T follicular helper cell (primary cell): ENCODE results near the gene CXXC4.

Experiments
- DNase-seq: peaks from one replicate; pipeline ENCODE4 v3.0.0-alpha.2; 2020; ENCODE audit warnings: low read depth

CXXC4 gene

DNA sequence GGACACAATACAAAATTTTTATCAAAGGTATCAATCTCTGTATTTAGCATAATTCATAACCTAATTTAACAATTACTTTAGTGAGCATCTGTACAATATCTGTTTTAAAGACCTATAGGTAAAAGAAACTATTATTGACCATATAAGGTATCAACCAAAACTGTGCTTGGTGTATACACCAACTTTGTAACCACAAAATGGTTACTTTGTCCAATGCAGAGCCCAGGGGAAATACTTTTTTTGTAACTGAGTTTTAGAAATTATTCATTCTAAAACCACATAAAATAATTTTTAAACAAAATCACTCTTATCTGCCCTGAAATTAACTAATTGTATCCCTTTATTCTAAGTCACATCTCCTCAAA, 5.0 kb downstream of the CXXC4 start:
- DNase-seq = no peak

DNA sequence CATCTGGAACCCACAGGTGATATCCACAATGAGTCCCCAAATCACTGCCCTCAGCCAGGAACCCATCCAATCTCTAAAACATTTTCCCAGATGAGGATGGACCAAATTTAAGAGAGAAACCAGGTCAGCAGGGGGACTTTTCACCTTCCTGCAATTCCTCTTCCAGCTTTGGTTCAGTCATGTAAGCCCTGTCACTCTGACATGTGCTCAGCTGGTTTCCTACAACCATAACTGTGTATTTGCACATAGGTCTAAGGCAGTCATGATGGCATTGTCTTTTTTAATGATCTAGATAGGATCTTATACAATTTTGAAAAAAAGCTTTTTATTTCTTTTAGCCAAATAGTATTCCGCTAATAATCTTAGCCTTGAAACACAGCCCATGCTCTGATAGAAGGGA, 6.5 kb downstream of the CXXC4 start:
- DNase-seq = no peak

DNA sequence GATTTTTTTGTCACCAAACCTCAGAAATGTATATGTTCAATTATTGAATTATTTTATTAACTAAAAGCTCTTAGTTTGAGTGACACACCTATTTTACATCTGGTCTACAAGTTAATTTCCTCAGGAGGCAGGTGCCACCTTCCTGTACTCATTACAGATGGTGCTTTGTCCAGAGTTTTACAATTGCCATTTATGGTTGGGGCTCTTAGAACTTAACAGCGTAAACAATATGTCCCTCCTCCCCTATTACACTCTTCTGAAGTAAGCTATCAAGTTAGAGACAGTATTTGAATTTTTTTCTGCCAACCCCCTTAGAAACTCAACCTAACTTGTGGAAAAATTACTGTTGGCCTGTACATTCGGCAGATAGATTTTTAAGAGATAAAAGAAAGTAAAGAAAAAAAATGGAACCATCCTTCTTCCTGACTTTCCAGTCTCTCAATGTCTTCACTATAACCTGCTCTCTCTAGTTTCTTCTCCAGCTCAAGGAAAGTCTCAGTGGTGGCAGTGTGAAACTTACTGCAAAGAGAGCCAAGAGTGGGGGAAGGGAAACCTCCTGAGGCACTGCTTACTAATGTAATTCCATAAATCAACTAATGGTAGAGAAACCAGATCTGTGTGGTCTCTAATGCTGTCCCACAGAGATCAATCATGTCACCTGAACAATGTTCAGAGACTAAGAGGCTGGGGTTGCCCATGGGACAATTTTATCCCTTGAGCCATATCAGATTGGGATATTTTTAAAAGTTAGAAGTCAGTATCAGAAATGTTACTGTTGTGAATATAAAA, 7.8 kb downstream of the CXXC4 start:
- DNase-seq = no peak

DNA sequence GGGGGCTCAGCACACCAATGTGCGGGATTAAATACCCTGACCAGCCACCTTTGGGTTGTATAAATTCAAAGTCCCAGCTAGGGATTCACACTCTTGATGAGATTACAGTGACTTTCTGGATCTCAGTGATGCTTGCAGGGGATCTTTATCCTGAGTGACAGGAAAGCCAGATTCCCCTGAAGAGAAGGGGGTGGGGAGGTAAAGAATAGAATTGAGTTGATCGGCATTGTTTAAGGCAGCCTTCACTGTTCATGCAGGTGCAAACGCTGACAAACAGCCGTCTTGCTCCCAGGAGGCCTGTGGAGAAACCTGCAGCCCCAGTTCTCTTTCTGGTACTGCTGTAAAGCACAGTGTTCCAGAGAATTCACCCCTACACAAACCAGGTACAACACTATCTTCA, 19.0 kb downstream of the CXXC4 start:
- DNase-seq = no peak

DNA sequence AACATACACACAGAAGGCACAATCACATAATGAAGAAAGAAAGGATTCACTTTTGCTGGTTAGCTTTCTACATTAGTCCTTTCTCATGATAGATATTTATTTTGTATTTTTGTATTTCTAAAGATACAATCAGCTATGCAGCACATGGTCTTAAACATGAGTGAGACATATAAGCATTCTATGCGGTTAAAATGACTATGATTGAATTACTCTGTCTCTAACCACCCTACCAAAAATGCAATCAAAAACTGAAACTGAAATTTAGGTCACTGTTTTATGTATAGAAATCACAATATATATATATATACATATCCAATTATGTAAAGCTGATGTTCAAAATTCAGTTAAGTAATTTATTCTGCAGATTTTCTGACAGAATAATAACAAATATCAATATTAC, 21.9 kb downstream of the CXXC4 start:
- DNase-seq = no peak

DNA sequence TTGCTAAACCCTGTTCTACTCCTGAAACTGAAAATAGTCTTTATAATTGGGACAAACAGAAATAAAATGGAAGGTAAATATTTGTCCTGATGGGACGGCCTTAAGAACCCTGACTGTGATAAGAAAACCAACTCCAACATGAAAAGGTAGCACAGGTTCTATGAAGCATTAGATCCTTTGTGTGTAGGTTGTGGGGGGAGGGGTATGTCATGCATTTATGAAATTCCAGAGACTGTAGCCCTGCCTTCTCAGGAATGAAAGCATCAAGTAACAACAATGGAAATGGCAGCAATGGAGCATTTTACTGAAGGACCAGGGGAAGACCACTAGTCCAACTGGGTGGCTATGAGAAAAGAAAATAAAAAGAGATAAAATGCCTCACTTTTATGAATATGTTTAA, 23.9 kb downstream of the CXXC4 start:
- no peak for DNase-seq

DNA sequence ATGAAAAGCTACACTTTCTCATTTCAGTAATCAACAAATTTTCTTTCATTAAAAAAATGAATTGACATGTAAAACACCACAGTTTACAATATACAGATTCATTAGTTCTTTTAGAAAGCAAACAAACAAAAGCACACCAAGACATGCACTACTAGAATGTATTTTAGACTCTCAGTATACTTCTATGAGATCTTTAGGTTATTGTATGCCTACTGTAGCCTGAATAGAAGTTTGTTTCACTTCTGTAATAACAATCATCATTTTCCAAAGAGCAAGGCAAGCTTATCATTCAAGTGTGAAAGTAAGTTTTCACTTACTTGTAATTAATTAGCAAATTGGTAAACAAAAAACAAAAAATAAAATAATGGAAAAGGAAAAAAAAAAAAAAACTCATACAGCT, 24.9 kb downstream of the CXXC4 start:
- DNase-seq = no peak

DNA sequence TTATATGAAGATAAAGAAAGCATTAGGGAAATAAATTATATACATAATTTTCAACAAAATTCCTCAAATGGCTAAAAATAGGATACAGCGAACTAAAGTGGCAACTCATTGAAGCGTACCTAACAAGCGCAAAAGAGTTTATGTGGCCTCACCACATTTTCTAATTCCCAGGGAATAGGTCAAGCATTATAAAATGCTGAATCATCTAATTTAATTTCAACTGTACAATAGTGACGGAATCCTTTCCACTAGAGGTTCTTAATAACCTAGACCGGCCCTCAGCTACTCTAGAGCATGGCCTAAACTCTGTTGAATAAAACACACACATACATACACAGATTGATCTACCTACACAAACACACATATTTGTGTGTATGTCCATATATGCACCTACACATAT, 29.1 kb downstream of the CXXC4 start:
- DNase-seq = no peak

DNA sequence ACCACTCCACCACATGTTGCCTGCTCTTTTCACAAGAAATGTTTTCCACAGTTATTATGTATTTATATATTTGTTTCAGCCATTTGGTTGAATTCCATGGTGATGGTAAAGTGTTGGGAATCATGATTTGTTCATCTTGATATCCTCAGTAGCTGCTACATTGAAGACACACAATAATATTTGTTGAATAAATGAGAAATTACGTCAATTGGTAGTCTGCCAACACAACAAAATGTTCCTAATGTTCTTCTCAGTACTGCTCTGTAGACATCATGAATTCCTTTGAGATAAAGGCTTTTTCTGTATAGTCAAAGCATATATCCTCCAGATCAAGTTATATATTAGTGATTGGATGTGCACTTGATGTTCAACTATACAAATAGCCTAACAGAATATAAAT, 29.5 kb downstream of the CXXC4 start:
- DNase-seq = no peak

DNA sequence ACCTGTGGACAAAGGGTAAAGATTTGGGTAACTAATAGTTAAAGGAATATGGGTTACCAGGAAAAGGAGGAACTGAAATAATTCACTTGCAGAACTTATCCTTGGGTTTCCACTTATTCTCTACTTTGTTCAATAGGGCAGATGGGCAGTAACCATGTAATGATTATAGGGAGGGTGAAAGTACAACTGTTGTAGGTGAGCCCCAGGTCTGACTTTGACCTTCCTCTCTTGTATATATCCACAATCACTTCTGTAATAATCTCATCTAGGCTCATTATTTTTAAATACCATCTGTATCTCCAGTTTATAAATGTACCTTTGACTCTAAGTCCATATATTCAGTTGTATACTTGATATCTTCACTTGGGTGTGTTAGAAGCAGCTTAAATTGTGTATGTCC, 32.1 kb downstream of the CXXC4 start:
- DNase-seq = no peak

DNA sequence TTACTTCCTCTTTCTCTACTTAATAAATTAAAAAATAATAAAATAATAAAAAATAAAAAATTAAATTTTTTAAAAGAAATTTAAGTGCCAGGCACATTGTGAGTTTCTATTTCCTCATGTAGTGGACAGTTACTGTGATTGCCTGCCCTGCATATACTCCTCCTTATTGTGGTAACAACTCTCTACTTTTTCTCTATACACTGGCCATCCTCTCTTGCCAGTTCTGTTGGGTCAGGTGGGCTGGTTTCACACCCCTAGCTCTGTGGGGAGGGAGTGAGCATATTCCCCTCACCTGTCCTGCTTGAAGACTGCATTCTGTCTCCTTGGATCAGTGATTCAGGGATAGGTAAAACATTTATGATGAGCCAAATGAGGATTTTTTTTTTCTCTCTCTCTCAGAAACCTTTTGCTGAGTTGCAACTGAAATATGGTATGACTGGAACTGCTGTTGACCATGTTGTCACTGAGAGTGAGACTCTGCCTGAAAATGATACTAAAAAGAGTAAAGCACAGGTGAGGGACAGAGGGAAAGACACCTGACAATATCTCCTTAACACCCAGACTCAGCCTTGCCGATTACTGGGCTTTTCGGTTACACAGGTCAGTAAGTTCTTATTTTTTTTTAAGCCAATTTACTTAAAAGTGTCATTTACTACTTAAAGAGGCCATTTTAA, 37.2 kb downstream of the CXXC4 start:
- no peak for DNase-seq

DNA sequence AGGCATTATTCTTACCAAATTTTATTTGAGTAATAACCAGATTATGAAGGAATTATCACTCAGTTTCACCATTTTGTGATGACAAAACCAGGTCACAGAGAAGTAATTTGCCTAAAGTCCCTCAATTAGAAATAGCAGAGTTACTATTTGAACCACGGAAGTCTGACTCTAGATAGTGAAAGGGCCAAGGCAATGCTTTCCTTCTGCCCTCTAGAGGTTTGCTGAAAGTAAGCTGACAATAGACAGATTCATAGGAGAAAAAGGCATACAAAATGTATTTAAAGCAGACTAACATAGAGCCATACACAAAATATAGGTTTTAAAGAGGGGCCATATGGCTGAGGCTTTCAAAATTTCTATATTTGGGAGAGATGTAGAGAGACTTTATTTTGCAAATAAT, 43.1 kb downstream of the CXXC4 start:
- DNase-seq = no peak

DNA sequence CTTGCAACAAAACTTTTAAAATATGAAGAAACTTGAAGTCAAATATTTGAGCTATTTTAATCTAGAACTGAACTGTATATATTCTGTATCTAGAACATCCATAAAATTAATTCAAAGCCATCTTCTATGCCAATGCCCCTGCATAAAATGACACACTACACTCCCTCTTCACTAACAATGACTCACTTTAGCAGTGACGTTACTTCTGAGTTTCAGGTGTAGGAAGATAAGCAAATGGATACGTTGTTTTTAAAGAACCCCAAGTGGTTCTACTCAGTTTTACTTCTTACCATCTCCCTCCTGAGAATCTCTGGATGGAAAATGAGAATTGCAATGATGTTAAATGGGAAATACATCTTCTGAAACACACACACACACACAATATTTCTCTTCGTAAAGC, 45.2 kb downstream of the CXXC4 start:
- no peak for DNase-seq

DNA sequence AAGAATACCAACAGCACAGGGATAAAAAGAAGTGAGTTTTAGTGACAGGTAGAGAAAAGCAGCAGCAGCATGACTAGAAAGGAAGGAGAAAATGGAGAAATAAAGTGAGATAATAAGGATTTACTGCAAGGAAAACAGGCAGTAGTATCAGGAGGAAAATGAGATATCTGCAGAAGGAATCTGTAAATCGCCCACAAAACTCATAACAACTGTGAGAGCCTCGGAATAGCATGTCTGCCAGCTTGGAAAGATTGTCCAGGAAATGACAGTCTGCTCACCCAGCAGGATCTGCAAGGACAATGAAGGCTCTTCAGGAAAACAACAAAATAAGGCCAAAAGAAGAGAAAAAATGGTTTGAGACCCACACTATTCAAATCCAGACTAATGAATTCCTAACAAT, 47.4 kb downstream of the CXXC4 start:
- DNase-seq = no peak

DNA sequence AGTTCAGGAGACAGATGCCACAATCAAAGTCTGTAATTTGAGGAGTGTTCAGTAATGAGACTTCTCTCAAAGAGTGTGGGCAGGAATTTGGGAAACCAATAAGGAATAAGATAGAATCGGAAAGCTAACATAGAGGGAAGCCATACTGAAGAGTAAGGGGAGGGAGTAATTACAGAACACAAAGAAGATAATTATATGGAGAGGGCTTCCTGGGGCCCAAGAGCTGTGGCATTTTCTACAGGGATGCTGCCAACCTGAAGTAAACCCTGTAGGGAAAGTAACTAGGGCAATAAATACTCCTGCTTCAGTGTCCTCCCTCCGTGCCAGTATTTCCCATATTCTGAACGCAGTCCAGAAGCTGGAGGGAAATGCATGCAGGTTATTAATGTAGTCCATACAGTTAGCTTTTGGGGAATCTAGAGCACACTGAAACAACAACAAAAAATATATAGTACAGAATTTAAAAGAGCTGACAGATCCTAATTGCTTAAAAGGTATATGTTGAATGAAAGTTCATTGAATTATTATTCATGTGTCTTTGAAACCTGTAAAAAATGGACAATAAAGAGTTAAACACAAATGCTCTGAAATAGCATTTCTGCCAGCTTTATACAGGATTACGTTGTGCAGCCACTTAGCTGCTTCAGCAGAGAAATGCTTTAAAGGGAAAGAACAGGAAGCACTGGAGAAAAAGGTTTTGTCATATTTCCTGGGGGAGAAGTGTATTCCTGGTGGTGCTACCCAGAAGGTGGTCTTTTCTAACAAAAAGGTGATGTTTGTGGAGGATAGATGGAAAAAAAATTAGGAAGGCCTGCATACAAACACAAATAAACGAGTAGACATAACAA, 48.0 kb downstream of the CXXC4 start:
- DNase-seq = no peak

DNA sequence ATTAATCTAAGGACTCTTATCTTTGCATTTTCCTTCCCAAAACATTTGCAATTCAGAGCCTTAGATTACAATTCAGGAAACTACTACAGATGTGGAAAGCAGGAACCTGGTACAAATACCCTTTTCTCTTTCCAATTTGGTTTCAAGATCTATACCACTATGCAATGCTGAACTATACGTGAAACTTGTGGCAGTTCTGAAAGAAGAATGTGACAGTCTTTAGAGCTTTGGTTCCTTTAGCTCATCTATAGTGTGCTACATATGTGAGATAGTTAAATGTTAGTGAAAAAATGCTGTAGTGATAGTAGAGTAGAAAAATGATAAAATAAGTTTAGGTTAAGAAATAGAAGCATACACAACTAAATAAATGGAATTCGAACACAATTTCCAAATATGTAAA, 50.0 kb downstream of the CXXC4 start:
- no peak for DNase-seq

DNA sequence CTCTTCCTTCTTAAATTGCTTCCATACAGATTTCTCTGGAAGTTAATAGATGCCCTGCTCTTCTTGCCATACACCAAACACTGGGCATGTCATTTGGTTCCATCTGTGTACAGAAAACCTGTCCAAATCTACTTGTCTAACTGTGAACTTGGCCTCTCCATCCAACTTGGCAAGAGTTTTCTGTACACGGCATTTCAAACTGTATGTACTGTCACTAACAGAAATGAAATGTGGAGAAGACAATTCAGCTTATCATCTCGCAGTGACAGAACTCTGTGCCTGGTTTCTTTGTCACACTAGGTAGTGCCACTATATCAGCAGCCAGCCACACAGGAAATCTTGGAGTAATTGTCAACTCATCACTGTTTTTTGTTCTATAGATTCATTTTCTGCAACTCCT, 58.2 kb downstream of the CXXC4 start:
- DNase-seq = no peak

DNA sequence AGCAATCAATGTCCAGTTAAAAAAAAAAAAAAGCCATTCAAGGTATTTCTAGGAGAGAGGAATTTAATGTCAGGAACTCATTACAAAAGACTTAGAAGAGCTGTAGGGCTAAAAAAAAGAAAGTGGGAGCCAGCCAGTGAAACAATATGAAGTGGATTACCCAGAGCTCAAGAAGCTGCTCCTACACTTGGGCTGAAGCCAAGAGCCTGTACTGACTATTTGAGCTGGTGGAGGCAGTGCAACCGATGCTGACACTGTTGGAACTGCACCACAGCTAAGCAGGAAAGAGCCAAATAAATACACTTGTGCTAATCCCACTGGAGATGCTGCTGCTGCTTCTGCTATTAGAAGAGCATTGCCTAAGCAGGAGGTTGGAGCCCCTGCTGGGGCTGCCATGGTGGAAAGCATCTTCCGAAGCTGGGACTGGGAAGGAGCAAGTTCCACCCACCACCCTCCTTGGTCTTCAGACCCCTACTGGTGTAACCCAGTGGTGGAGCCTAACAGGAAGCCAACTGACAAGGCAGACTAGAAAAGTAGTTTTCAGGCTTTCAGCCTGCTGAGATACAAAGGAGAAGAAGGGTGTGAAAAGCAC, 65.4 kb downstream of the CXXC4 start:
- DNase-seq = no peak

DNA sequence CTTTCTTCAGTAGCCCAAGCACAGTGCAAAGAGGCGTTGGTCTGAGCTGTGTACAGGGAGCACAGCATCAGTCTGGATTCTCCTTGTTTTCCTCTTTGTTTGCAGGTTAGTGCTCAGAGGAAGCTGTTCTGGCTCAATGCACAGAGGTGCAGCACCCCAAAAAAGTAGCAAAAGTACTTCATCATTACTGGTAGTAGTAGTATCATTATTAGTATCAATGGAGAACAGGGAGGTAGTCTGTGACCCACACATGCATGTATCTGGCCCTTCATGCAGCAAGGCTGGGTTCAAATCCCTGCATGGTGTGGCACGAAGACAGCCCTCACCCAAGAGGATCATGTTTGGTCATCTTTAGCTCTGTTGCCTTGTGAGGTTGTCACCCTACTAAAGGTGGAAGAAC, 68.7 kb downstream of the CXXC4 start:
- DNase-seq = no peak

DNA sequence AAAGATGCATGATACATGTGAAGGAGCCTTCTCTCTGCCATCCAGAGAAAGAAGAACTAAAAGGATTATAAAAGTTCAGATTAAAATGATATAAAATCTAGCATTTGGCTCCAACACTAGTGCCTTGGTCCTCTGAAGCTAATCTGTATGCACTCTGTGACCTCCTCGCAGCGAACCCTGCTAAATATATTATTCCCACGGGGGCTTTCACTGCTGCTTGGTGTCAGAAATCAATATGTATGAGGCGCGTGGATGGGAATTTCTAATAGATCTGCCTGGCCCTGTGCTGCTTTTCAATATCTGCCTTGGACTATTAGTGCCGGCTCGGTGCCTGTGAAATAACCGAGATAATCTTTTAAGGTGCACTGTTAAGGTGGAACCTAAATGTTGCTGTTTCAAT, 69.7 kb downstream of the CXXC4 start:
- no peak for DNase-seq

DNA sequence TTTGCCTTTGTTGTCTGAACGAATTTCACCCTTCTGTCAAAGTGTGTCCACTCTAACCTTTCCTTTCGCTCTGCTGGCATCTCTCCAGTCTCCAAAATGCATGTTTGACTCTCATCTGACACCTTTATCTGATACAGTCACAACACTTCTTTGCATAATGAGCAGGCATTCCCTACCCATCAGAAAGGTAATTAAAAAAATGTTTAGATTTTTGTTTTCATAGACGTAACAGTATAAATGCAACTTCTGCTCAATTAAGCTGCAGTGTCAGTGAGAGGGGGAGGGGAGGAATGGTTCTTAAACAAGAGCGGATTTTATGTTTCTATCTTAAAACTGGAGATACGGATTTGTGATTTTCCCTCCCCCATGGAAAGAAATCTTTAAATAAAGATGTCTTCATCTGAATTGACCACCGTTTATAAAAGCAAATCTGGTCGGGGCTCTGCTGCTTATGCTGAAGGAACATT, 70.2 kb downstream of the CXXC4 start:
- no peak for DNase-seq

DNA sequence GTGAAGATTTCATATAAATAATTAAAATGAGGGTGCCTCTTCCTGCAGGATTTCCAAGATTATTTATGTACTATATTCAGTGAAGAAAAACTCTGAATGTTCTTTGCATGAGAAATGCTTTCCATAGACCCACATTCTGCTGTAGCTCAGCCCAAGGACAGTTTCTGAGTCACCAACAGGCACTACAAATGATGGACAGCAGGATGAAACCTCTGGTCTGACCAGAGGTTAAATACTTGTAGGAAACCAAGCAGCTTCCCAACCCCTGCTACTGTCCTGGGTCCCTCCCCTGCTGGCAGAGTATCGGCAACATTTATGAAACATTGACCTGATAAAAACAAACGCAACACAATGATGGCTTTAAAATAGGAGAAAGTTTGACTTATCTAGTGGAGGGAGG, 73.1 kb downstream of the CXXC4 start:
- DNase-seq = no peak

DNA sequence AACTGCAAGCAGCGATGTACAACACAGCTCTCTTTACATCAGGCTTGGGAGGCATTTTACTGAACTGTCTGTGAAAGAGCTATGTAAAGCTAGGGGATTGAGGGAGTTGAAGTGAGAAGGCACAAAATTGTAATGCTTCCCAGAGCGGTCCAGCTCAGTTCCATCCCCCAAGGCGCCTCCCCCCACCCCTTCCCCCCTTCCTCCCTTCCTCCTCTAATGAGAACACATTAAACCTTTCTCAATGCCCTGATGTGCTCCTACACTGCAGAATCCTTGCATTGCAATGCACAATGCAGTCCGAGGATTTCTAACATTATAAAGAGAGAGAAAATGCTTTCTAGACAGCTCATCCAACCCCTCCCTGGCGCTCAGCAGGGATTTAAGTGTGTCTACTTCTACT, 73.9 kb downstream of the CXXC4 start:
- DNase-seq = no peak
